Motor neuron (in vitro differentiated cells): ENCODE measurements around the gene MAST2. TPM values are rescaled to one million over a fixed set of nuclear protein-coding genes. Genes with fewer than 3 reads are reported as not detected.

ENCODE experiments used
- ATAC-seq, 8 experiments: fragments of 200-7000 bp; cut with Tn5 transposase; replicated peaks in 6 of 8; 2 replicates each; pipeline ENCODE4 v1.8.0; 2021; ENCODE audit warnings: mild to moderate bottlenecking in 8 of 8, moderate library complexity in 8 of 8
- H3K27ac ChIP-seq, 2 donors: fragments of 250-450 bp; sonication (Bioruptor Pico); 2 replicates each; pipeline ENCODE4 v1.9.0; 2021; ENCODE audit warnings: antibody characterized with exemption in 2 of 2, mild to moderate bottlenecking in 2 of 2, moderate library complexity in 1 of 2
- H3K4me1 ChIP-seq, 2 donors: fragments of 250-450 bp; sonication (Bioruptor Pico); replicated peaks in 1 of 2; 2 replicates each; pipeline ENCODE4 v1.6.1; 2021; ENCODE audit warnings: antibody characterized with exemption in 2 of 2, mild to moderate bottlenecking in 2 of 2, moderate library complexity in 1 of 2
- H3K4me3 ChIP-seq, 5 donors: fragments of 250-450 bp; sonication (Bioruptor Pico); 2 replicates each; pipeline ENCODE4 v1.9.0; 2021; ENCODE audit warnings: antibody characterized with exemption in 5 of 5, mild to moderate bottlenecking in 5 of 5, moderate library complexity in 4 of 5
- WGBS, 10 experiments: fragments of 450-650 bp; shearing (Covaris generic); methylation state at CpG; one replicate each; pipeline ENCODE4 v1.0.0; 2022; 5-methylcytosine and 5-hydroxymethylcytosine counted together
- in situ Hi-C, 9 experiments: fragments of 400-800 bp; cut with MboI; loops; one replicate each; pipeline ENCODE4 v1.15.0; 2021; ENCODE audit warnings: low sequenced_read_pairs in 9 of 9, low pct_unique_long_range_greater_than_20kb in 2 of 9; ENCODE audit not compliant: unreplicated experiment in 9 of 9
- total RNA-seq, 8 experiments: library from RNA; unstranded; fragments of 300-600 nt; gene quantifications; 2 replicates each; pipeline versions ENCODE4 v1.2.3 to v1.2.4, GENCODE V29; 2022

MAST2 gene
- total RNA-seq, 8 experiments from 2014 or later, result 17.8 to 50.0 (median 31.7) TPM

- Histone ChIP-seq H3K4me3 (no peak overlapping the region), H3K27ac (no peak overlapping the region), H3K4me1 (peaks cover 0 to 3% of the 10 kb centered on the region in 2 donors)
- ATAC-seq, result no peak
- 85 to 100% (median 100%) methylated on average over 1 to 3 of the region's 3 CpGs; no CpG with 5 or more reads in 4 of the 10 experiments for WGBS, 10 experiments
- in situ Hi-C loops, result no loop called here
These were observed 197.8 kb downstream of the MAST2 start for GRCh38 chr1:46001081-46001785.

- in situ Hi-C loops, result no loop called here
- H3K4me3 ChIP-seq, result no peak overlapping the region
These were observed 199.2 kb downstream of the MAST2 start for GRCh38 chr1:46002551-46003150.

GRCh38 chr1:46003315-46003714 is 199.9 kb downstream of the MAST2 start:
- no peak for ATAC-seq
- H3K27ac ChIP-seq, result no peak overlapping the region
- H3K4me1 ChIP-seq, result peaks cover 0 to under 1% of the 10 kb centered on the region in 2 donors
- 56 to 100% (median 93%) methylated on average over 1 to 5 of the region's 5 CpGs; no CpG with 5 or more reads in 2 of the 10 experiments for WGBS, 10 experiments
- H3K4me3 ChIP-seq, result no peak overlapping the region
- in situ Hi-C loops, result no loop called here

More at GRCh38 chr1:46002551-46003150, 199.2 kb downstream of the MAST2 start:
- Histone ChIP-seq H3K4me1 (peaks cover 0 to 3% of the 10 kb centered on the region in 2 donors), H3K27ac (no peak overlapping the region)
- peak in 2 of 8 experiments; percentile 55 to 80 for ATAC-seq
- 80 to 100% (median 100%) methylated on average over 1 to 3 of the region's 3 CpGs; no CpG with 5 or more reads in 2 of the 10 experiments for WGBS, 10 experiments

- WGBS, 10 experiments, result 88 to 100% (median 97%) methylated on average over 1 of the region's 1 CpG; no CpG with 5 or more reads in 2 of the 10 experiments
- Histone ChIP-seq H3K4me1 (no peaks in the 10 kb centered on the region), H3K27ac (no peak overlapping the region), H3K4me3 (no peak overlapping the region)
- in situ Hi-C loops, result no loop called here
- no peak for ATAC-seq
These were observed 201.1 kb downstream of the MAST2 start for GRCh38 chr1:46004492-46004891.

- in situ Hi-C loops, result no loop called here
- 80 to 100% (median 100%) methylated on average over 1 of the region's 1 CpG; no CpG with 5 or more reads in 3 of the 10 experiments for WGBS, 10 experiments
- Histone ChIP-seq H3K27ac (no peak overlapping the region), H3K4me3 (no peak overlapping the region), H3K4me1 (no peaks in the 10 kb centered on the region)
- ATAC-seq, result no peak
These were observed 202.2 kb downstream of the MAST2 start for GRCh38 chr1:46005594-46005993.

GRCh38 chr1:46008585-46008984 is 205.2 kb downstream of the MAST2 start:
- ATAC-seq, result no peak
- in situ Hi-C loops, result no loop called here
- H3K4me1 ChIP-seq, result no peaks in the 10 kb centered on the region

GRCh38 chr1:46010611-46011010 is 207.2 kb downstream of the MAST2 start:
- no peaks in the 10 kb centered on the region for H3K4me1 ChIP-seq
- no peak overlapping the region for H3K27ac ChIP-seq
- no peak overlapping the region for H3K4me3 ChIP-seq
- WGBS, 10 experiments, result 90 to 100% (median 100%) methylated on average over 2 to 6 of the region's 6 CpGs; no CpG with 5 or more reads in 1 of the 10 experiments
- ATAC-seq, result no peak
- in situ Hi-C loops, result no loop called here

More at GRCh38 chr1:46008585-46008984, 205.2 kb downstream of the MAST2 start:
- Histone ChIP-seq H3K4me3 (no peak overlapping the region), H3K27ac (no peak overlapping the region)

GRCh38 chr1:46011121-46011695 is 207.8 kb downstream of the MAST2 start:
- Histone ChIP-seq H3K4me3 (no peak overlapping the region), H3K4me1 (no peaks in the 10 kb centered on the region), H3K27ac (no peak overlapping the region)
- WGBS, 10 experiments, result 64 to 100% (median 94%) methylated on average over 1 to 7 of the region's 7 CpGs; no CpG with 5 or more reads in 1 of the 10 experiments
- ATAC-seq, result no peak
- in situ Hi-C loops, result no loop called here

- no peak overlapping the region for H3K27ac ChIP-seq
- in situ Hi-C loops, result no loop called here
- no peak for ATAC-seq
- WGBS, 10 experiments, result 83 to 100% (median 100%) methylated on average over 1 of the region's 1 CpG; no CpG with 5 or more reads in 3 of the 10 experiments
- no peak overlapping the region for H3K4me3 ChIP-seq
- no peaks in the 10 kb centered on the region for H3K4me1 ChIP-seq
These were observed 208.8 kb downstream of the MAST2 start for GRCh38 chr1:46012236-46012635.

- Histone ChIP-seq H3K4me1 (no peaks in the 10 kb centered on the region), H3K4me3 (no peak overlapping the region), H3K27ac (no peak overlapping the region)
- 67 to 100% (median 91%) methylated on average over 1 to 3 of the region's 3 CpGs; no CpG with 5 or more reads in 4 of the 10 experiments for WGBS, 10 experiments
- ATAC-seq, result no peak
- in situ Hi-C loops, result no loop called here
These were observed 210.2 kb downstream of the MAST2 start for GRCh38 chr1:46013581-46013980.

- WGBS, 10 experiments, result 68 to 100% (median 99%) methylated on average over 1 to 6 of the region's 6 CpGs
- Histone ChIP-seq H3K27ac (no peak overlapping the region), H3K4me3 (no peak overlapping the region), H3K4me1 (no peaks in the 10 kb centered on the region)
- in situ Hi-C loops, result no loop called here
- no peak for ATAC-seq
These were observed 214.6 kb downstream of the MAST2 start for GRCh38 chr1:46017876-46018503.

GRCh38 chr1:46019348-46019747 is 215.9 kb downstream of the MAST2 start:
- no peak overlapping the region for H3K4me3 ChIP-seq
- in situ Hi-C loops, result no loop called here
- 87 to 100% (median 94%) methylated on average over 2 to 5 of the region's 7 CpGs; no CpG with 5 or more reads in 4 of the 10 experiments for WGBS, 10 experiments
- H3K4me1 ChIP-seq, result no peaks in the 10 kb centered on the region
- H3K27ac ChIP-seq, result no peak overlapping the region
- peak in 1 of 8 experiments; percentile 21 for ATAC-seq

- Histone ChIP-seq H3K27ac (no peak overlapping the region), H3K4me3 (no peak overlapping the region), H3K4me1 (no peaks in the 10 kb centered on the region)
- 67 to 92% (median 82%) methylated on average over 1 to 4 of the region's 4 CpGs; no CpG with 5 or more reads in 4 of the 10 experiments for WGBS, 10 experiments
- ATAC-seq, result no peak
- in situ Hi-C loops, result no loop called here
These were observed 216.6 kb downstream of the MAST2 start for GRCh38 chr1:46020010-46020409.
